Smooth muscle cell of bladder (primary cell): ENCODE data around the gene TWIST1. TPM values are rescaled to one million over a fixed set of nuclear protein-coding genes. Genes with fewer than 3 reads are reported as not detected.

Experiments used
- total RNA-seq: library from RNA; depleted of rRNA; stranded (reverse); fragments of >200 nt; gene quantifications from 2 replicates; pipeline ENCODE4 v1.2.3, GENCODE V29; 2014

TWIST1 gene
- 26.6 and 42.2 TPM in 2 replicates for total RNA-seq

GRCh38 chr7:19117091-19117869, at the start of gene TWIST1:
Gene TWIST1, minus strand, starts transcription at chr7:19117636. Its CDS starts 315 bp downstream, at chr7:19117321.

GRCh38 chr7:19144661-19145433, 27.4 kb upstream of the TWIST1 start, which contains the start of gene FERD3L:
Gene FERD3L, minus strand, starts transcription at chr7:19145421. Its CDS starts 59 bp downstream, at chr7:19145362.

Other genes with a start within 250 kb of the TWIST1 start
- not detected in 2 replicates for gene FERD3L, start 27.8 kb upstream of the TWIST1 start, total RNA-seq